ENCODE data around the gene PBOV1. TPM values are rescaled to one million over a fixed set of nuclear protein-coding genes. Genes with fewer than 3 reads are reported as not detected.

The PBOV1 gene
- polyA plus RNA-seq, 6 donors from 2014 or later = not detected

DNA sequence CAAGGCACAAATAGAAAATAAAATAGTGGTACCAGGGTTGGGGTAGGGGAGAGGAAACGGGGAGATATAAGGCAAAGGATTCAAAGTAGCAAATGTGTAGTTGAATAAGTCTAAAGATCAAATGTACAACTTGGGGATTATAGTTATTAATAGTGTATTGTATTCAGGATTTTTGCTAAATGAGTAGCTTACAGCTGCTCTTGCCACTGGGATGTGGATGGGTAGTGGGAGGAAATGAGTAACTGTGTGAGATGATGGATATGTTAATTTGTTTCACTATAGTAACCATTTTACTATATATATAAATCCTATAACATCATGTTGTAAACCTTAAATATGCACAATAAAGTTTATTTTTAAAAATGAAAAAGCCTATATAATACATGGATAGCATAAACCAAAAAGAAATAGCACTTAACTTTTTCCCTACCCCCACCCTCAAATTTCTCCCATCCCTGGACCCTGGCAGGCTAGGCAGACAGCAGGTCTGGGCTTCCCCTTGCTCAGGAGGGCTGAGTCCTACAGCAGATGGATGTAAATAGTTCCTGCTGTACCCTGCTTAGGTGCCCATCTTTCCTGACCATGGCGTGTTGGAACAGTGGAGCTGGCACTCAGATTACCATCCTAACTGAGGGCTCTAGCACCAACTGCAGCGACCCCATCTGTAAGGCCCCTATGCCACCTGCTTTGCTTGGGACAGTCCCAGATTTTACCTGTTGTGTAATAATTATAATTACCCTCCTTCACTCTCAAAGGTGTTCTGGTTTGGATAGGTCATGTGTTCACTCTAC lies 28.6 kb upstream of the PBOV1 start:
- Mint-ChIP-seq H3K27ac (no peak overlapping the region), H3K27me3 (peaks cover 7 to 24% (median 24%) of the 10 kb centered on the region in 3 donors), H3K9me3 (peaks cover 0 to 2% (median 0%) of the 10 kb centered on the region in 7 donors), H3K36me3 (no peaks in the 10 kb centered on the region), H3K4me1 (no peaks in the 10 kb centered on the region), H3K4me3 (no peak overlapping the region)
- DNase-seq (no peak), ATAC-seq (ENCODE audit: low read depth in 2 of 2) (no peak)

DNA sequence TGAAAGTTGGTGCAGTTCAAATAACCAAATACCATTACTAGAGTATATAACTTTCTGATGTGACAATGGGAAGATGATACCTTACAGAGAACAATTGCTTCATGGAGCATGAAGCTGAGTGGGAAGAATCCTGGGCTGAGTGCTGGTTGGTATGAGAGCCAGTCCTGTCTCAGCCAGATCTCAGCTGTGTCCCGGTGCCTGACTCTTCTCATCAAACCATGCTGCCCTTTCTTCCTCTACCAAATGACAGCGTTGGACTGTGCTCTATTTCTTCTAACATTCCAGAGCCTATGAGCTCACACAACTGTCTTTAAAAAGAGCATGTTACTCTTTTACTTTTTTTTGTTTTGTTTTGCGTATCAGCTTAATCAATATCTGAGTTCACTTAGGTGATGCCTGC lies 27.5 kb upstream of the PBOV1 start:
- Mint-ChIP-seq H3K27me3 (peaks cover 17 to 26% (median 19%) of the 10 kb centered on the region in 3 donors), H3K36me3 (no peaks in the 10 kb centered on the region), H3K27ac (no peak overlapping the region), H3K4me1 (no peaks in the 10 kb centered on the region), H3K4me3 (no peak overlapping the region), H3K9me3 (peaks cover 0 to 2% (median 0%) of the 10 kb centered on the region in 7 donors)
- no peak for DNase-seq
- no peak for ATAC-seq (ENCODE audit: low read depth in 2 of 2)

DNA sequence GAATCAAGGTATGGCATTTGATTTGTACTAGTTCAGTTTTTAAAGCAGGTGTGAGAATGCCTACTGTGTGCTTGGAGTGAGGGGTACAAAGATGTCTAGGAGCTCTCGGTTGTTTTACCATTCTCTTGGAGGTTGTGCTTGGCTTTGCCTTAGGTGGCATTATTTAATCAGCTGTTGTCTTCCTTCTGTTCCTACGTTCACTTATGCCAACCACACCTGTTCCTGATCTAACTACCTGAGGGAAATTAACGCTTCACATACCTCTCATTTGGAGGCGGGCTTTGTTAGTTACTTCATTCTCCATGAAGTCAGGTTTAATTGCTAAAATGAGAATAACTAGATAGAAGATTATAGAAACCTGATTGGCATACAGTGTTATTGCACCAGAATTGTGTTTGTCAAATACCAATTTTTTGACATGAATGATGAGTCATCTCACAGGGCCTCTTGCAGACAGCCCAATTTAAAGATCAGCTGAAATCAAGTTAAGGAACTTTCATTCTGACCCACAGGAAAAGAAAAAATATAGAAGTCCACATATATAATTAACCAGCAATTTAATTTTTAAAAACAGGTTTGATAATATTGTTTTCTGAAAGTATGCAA lies 24.8 kb upstream of the PBOV1 start:
- Mint-ChIP-seq H3K4me1 (no peaks in the 10 kb centered on the region), H3K27ac (no peak overlapping the region), H3K36me3 (no peaks in the 10 kb centered on the region), H3K9me3 (peaks cover 0 to 2% (median 0%) of the 10 kb centered on the region in 7 donors), H3K27me3 (peaks cover 19 to 26% (median 21%) of the 10 kb centered on the region in 3 donors), H3K4me3 (no peak overlapping the region)
- ATAC-seq (ENCODE audit: low read depth in 2 of 2) (no peak), DNase-seq (no peak)

DNA sequence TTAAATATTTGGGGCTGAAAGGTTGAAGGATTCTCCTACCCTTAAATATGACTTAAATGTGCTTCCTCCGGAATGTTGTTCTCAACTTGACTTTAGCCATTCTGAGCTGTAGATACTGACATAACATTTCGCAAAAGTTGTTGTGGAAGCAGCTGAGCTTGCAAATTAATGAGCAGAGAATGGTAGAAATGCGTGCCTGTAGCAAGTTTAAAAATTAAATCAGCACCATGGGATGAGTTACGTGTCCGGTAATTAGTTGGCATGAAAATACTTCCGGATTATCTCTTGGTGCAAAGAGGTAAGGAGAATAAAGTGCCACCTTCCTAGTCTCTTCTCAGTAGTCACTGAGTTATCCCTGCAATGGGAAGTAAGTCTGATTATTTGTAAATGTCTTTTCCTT lies 23.6 kb upstream of the PBOV1 start:
- ATAC-seq (ENCODE audit: low read depth in 2 of 2) (no peak), DNase-seq (no peak)
- no peak overlapping the region for H3K27ac Mint-ChIP-seq
- H3K4me1 Mint-ChIP-seq = no peaks in the 10 kb centered on the region
- peaks cover 11 to 26% (median 21%) of the 10 kb centered on the region in 3 donors for H3K27me3 Mint-ChIP-seq
- H3K4me3 Mint-ChIP-seq = no peak overlapping the region
- no peaks in the 10 kb centered on the region for H3K36me3 Mint-ChIP-seq
- peaks cover 0 to 2% (median 0%) of the 10 kb centered on the region in 7 donors for H3K9me3 Mint-ChIP-seq

DNA sequence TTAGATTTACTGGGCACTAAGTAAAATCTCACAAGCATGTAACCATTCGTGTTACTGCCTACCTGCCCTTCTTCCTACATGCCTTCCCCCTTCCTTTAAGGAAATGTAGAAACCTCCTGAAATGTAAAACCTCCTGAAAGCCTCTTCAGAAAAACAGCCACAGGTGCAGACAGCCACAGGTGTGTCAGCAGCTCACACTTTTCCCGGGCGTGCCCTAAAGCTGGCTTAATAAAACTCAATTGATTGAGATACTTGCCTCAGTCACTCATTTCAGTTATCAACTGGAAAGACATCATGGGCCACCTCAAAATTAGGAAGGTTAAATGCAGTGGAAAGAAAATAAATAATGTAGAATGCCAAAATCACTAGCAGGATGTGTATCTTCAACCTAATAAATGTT lies 23.1 kb upstream of the PBOV1 start:
- Mint-ChIP-seq H3K9me3 (peaks cover 0 to 2% (median 0%) of the 10 kb centered on the region in 7 donors), H3K4me3 (no peak overlapping the region), H3K27me3 (peaks cover 11 to 26% (median 21%) of the 10 kb centered on the region in 3 donors), H3K4me1 (no peaks in the 10 kb centered on the region), H3K27ac (no peak overlapping the region), H3K36me3 (no peaks in the 10 kb centered on the region)
- DNase-seq (no peak), ATAC-seq (ENCODE audit: low read depth in 2 of 2) (no peak)

DNA sequence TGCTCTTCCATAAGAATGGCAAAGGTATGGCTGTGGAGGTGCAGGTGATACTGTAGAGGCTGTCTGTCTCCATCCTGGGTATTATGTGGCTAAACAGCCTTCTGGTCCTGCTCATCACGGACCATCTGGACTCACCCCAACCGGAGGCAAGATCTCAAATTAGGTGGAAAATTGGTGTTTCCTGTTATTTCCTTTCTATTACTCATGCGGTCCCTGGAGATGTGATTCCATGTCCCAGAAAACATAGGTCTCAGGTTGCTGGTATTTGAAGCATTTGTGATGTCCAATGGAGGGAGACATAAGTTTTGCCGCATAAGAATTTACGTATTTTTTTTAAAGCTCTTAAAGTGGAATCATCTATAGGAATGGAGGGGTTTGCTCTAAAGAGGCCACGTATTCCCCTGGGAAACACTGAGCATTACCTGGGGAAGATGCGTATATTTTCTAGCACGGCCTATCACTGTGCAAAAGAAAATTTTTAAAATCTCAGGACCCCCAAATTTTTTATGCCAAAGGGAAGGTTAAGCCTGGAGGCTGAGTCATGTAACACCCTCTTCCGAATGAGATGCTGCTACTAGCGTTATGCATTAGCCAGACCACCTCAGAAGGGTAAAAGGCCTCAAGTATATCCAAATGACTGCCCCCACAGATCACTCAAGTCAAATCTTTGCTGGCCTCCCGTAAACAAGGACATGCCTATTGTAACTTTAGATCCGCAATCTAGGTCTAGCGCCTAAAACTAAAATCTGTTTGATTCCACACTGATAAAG lies 22.4 kb upstream of the PBOV1 start:
- H3K4me3 Mint-ChIP-seq = no peak overlapping the region
- DNase-seq = no peak
- H3K36me3 Mint-ChIP-seq = no peaks in the 10 kb centered on the region

DNA sequence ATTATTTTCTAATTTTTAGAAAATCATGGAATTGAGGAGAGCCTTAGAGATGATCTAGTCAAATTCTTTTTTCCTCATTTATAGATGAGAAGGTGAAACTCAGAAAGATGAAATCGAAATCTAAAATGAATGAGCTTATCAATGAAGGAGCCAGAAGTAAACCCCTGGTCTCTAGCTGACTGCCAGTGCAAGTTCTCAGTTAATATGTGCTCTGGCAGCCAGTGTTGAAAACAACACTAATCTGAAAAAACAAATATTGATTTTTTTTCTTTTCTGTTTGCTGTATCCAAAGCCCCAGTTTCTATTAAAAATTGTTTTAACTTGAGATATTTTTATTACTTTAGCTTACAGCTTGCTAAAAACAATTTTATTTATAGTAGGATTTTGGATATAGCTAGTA lies 21.5 kb upstream of the PBOV1 start:
- peaks cover 18 to 28% (median 21%) of the 10 kb centered on the region in 3 donors for H3K27me3 Mint-ChIP-seq
- H3K36me3 Mint-ChIP-seq = no peaks in the 10 kb centered on the region
- H3K4me3 Mint-ChIP-seq = no peak overlapping the region
- no peak overlapping the region for H3K27ac Mint-ChIP-seq
- DNase-seq = no peak
- ATAC-seq (ENCODE audit: low read depth in 2 of 2) = no peak
- H3K4me1 Mint-ChIP-seq = no peaks in the 10 kb centered on the region
- peaks cover 0 to 2% (median 0%) of the 10 kb centered on the region in 7 donors for H3K9me3 Mint-ChIP-seq

More for the DNA sequence above, 22.4 kb upstream of the PBOV1 start:
- no peaks in the 10 kb centered on the region for H3K4me1 Mint-ChIP-seq
- peak overlapping the region in 1 of 6 donors; percentile 72 for H3K27ac Mint-ChIP-seq
- ATAC-seq (ENCODE audit: low read depth in 2 of 2) = no peak
- peaks cover 0 to 2% (median 0%) of the 10 kb centered on the region in 7 donors for H3K9me3 Mint-ChIP-seq
- H3K27me3 Mint-ChIP-seq = peaks cover 11 to 21% (median 21%) of the 10 kb centered on the region in 3 donors

DNA sequence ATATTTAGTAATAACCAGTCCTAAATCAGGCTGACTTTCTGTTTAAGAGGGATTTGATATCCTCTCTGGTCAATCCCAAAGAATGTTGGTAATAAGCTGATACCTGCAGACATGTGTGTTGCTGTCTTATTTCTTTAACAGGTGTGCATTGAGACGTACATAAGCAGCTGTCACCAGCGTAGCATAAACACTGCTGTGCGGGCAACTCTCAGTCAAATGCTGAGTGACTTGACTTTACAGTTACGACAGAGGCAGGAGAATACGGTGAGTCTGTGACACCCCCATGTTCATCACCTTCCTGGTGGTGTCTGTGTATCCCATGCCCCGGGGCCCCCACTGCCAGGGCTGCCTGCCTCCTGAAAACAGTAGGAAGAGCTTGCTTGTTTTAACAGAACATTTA lies 20.1 kb upstream of the PBOV1 start:
- no peak for DNase-seq
- no peak overlapping the region for H3K4me3 Mint-ChIP-seq
- H3K4me1 Mint-ChIP-seq = no peaks in the 10 kb centered on the region
- peaks cover 0 to under 1% (median 0%) of the 10 kb centered on the region in 7 donors for H3K9me3 Mint-ChIP-seq
- ATAC-seq (ENCODE audit: low read depth in 2 of 2) = no peak
- no peak overlapping the region for H3K27ac Mint-ChIP-seq
- H3K36me3 Mint-ChIP-seq = no peaks in the 10 kb centered on the region
- peaks cover 13 to 29% (median 21%) of the 10 kb centered on the region in 3 donors for H3K27me3 Mint-ChIP-seq

DNA sequence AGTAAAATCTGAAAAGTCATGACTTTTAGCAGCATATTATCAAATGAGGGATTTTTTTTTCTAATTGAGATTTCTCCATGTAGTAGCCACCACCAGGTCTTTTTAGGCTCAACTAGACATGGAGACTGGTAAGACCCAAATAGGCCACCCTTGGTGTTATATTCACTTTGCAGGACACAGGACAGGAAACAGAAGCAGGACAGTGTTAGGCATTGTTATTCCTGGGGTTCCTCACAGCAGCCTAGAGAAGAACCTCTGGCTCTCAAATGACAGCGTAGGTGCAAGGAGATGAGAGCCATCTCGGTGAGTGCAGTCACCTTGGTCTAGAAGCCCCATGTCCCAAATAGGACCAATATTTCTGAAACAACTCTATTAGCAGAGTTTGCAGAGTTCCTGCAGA lies 19.2 kb upstream of the PBOV1 start:
- DNase-seq = no peak
- Mint-ChIP-seq H3K4me3 (no peak overlapping the region), H3K4me1 (peaks cover 0 to 4% (median 0%) of the 10 kb centered on the region in 3 donors), H3K27me3 (peaks cover 7 to 24% (median 20%) of the 10 kb centered on the region in 3 donors), H3K36me3 (no peaks in the 10 kb centered on the region), H3K27ac (no peak overlapping the region), H3K9me3 (no peaks in the 10 kb centered on the region)
- ATAC-seq (ENCODE audit: low read depth in 2 of 2) = no peak

DNA sequence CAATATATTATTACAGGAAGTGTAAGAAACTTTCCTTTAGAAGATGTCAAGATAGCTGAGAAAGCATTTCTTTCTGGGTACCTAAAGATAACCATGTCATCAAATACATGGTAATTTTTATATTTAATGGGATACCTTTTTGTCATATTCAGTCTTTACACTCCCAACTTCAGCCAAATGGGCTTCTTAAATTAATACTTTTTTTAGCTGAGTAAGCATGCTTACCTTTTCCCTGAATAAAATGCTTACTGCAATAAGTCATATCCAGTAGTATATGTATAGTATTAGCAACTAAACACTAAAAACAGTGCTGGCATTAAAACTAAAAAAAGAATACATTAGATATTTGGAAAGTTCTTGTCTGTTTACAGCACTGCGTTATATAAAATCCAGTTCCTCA lies 17.4 kb upstream of the PBOV1 start:
- Mint-ChIP-seq H3K27me3 (peaks cover 3 to 15% (median 12%) of the 10 kb centered on the region in 3 donors), H3K4me3 (no peak overlapping the region), H3K4me1 (peaks cover 0 to 11% (median 8%) of the 10 kb centered on the region in 3 donors), H3K27ac (no peak overlapping the region), H3K9me3 (no peaks in the 10 kb centered on the region), H3K36me3 (no peaks in the 10 kb centered on the region)
- DNase-seq = no peak
- ATAC-seq (ENCODE audit: low read depth in 2 of 2) = no peak

DNA sequence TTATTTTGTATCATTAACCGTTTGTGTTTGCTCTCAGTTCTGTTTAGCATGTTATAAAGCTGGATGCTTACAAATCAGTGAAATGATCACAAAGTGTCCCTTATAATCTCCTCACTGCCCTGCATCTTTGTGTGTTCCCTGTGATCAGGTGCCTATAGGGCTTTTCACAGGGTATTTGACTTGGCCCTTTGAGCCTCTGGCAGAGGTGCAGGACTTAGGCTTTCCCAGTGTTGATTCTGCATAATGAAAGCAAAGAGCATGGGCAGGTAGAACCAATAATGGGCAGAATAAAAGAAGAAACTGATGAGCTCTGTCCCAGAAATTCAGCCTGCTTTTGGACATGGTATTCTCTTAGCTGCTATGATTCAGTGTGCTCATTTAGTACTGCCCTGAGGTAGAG lies 16.9 kb upstream of the PBOV1 start:
- Mint-ChIP-seq H3K36me3 (no peaks in the 10 kb centered on the region), H3K27me3 (peaks cover 0 to 16% (median 12%) of the 10 kb centered on the region in 3 donors), H3K4me3 (no peak overlapping the region), H3K4me1 (peaks cover 0 to 11% (median 8%) of the 10 kb centered on the region in 3 donors), H3K27ac (no peak overlapping the region), H3K9me3 (no peaks in the 10 kb centered on the region)
- ATAC-seq (ENCODE audit: low read depth in 2 of 2) (no peak), DNase-seq (no peak)

DNA sequence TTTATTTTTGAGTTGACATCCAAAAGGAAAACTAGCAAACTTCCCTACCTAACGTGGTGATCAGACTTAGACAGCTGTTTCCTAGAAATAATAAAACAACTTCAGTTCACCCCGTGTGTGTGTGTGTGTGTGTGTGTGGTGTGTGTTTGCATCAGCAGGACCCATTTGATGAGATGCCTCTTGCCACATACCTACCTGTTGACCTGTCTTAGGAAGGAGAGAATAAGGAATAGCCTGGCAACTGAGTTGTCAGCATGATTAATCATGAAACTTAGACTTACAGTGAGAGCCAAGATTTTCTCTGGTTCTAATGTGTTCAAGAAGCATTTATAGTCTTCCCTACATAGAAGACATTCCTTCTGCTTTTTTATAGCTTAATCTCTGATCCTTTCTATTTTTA lies 16.1 kb upstream of the PBOV1 start:
- H3K27me3 Mint-ChIP-seq = peaks cover 0 to 16% (median 12%) of the 10 kb centered on the region in 3 donors
- ATAC-seq (ENCODE audit: low read depth in 2 of 2) = no peak
- H3K27ac Mint-ChIP-seq = no peak overlapping the region
- no peaks in the 10 kb centered on the region for H3K36me3 Mint-ChIP-seq
- no peaks in the 10 kb centered on the region for H3K9me3 Mint-ChIP-seq
- no peak overlapping the region for H3K4me3 Mint-ChIP-seq
- DNase-seq = no peak
- H3K4me1 Mint-ChIP-seq = peaks cover 0 to 11% (median 8%) of the 10 kb centered on the region in 3 donors

DNA sequence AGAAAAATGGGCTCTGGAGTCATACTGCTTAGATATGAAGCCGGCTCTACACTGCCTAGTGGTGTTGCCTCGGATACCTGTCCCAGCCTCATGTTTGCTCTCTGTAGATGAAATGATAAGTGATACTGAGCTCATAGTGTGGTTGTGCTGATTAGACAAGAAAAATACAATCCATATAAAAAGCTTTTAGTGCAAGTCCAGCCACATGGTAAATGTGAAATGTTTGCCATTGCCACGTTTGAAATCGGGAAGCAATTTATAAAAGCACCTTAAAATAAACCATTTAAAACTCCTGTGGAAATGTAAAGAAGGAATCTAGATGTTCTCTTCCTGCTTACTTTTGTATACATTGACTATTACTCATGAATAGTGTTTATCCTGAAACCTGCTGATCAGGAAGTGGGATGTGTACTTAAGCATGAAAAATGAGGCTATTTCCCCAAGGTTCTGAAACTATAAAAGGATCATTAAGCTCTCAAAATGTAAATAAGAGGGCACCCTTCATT lies 13.1 kb upstream of the PBOV1 start:
- H3K9me3 Mint-ChIP-seq = no peaks in the 10 kb centered on the region
- no peaks in the 10 kb centered on the region for H3K36me3 Mint-ChIP-seq
- no peak for ATAC-seq (ENCODE audit: low read depth in 2 of 2)
- H3K27ac Mint-ChIP-seq = no peak overlapping the region
- H3K4me1 Mint-ChIP-seq = peaks cover 0 to 11% (median 8%) of the 10 kb centered on the region in 3 donors
- H3K4me3 Mint-ChIP-seq = no peak overlapping the region
- H3K27me3 Mint-ChIP-seq = peaks cover 15 to 18% (median 16%) of the 10 kb centered on the region in 3 donors
- DNase-seq = no peak
